ENCODE results near the gene CNTN4.
"Not testable (repeated sequence)": the region's sequence is repeated elsewhere in the genome, so short reads cannot be mapped to it uniquely, and the experiment has no call there.

CNTN4 gene

DNA sequence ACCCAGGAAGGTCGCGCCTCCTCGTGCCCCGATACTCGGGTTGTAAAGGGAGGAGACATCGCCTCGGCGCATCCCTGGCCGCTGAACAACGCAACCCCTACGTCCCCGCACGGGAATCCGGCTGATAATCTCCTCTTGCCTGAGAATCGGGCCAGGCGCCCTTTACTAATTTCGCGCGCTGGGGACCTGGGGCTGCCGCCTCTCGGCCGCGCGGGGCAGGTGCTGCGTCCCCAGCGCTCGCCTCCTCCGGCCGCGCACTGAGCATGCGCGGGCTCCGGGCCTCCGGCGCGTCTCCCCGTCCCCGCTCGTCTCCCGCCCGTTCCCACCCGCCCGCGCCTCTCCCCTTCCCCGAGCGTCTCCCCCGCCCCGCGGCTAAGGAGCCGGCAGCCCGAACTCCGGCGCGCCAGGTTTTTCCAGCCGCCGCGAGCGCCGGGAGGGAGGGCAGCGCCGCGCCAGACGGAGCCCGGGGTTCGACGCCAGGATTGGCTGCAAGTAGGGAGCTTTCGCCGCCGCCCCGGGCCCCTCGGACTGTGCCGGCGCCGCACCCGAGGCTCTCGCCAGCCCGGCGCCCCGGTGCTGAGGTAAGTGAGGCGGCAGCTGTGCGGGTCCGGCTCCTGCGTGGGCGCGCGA is at the start of gene CNTN4:
Gene CNTN4, plus strand, starts transcription at position 469 of the 630 bp plus-strand sequence.
- DNase-seq, result no peak

DNA sequence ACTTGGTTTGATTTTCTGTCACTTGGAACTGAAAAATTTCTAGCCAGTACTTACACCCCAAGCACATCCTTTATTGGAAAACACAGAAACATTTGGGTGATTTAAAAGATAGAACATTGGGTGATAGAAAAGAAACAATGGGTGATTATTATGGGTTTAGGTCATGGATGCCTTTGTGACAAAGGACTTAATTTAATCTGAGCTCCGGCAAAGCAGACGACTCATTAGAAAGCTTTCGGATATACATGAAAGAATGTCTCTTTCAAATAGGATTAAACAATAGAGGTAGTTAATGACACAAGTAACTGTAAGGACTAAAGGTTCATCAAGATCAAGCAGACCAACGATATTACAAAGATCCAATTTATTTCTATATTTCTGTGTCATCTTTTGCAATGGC is 37.3 kb upstream of the CNTN4 start:
- no peak for DNase-seq

- DNase-seq, result no peak
Observed at GRCh38 chr3:2071531-2071930, 27.1 kb upstream of the CNTN4 start.

GRCh38 chr3:2078821-2079220 is 19.8 kb upstream of the CNTN4 start:
- DNase-seq, result no peak

- DNase-seq, result no peak
Observed at GRCh38 chr3:2082871-2083480, 15.7 kb upstream of the CNTN4 start.

GRCh38 chr3:2083558-2083957 is 15.1 kb upstream of the CNTN4 start:
- not testable (repeated sequence) for DNase-seq

DNA sequence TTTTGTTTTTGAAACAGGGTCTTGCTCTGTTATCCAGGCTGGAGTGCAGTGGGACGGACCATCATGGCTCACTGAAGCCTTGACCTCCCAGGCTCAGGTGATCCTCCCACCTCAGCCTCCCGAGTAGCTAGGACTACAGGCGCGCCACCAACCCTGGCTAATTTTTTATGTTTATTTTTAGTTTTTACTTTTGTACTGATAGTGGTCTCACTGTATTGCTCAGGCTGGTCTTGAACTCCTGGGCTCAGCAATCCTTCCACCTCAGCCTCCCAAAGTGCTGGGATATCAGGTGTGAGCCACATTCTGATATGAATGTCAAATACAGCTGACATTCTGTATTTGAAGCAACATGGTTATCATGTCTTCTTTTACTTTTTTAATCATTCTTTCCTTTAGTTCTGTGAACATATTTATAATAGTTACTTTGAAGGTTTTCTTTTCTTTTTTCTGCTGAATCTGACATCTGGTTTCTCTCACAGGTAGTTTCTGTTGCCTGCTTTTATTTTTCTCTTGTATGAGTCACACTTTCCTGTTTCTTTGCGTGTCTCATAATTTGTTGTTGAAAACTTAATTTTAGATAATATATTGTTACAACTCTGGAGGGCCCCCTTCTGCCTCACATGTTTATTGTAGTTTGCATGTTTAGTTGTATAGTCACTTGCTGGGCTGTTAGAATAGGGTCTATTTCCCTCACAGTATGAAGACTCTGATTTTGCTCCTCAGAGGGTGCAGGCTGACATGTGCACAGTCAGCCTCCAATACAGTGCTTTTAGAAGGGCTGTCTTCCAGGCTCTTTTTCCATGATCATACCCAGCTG is 8.4 kb upstream of the CNTN4 start:
- DNase-seq, result no peak

GRCh38 chr3:2092758-2093157 is 5.9 kb upstream of the CNTN4 start:
- no peak for DNase-seq

GRCh38 chr3:2094941-2095340 is 3.7 kb upstream of the CNTN4 start:
- DNase-seq, result no peak

DNA sequence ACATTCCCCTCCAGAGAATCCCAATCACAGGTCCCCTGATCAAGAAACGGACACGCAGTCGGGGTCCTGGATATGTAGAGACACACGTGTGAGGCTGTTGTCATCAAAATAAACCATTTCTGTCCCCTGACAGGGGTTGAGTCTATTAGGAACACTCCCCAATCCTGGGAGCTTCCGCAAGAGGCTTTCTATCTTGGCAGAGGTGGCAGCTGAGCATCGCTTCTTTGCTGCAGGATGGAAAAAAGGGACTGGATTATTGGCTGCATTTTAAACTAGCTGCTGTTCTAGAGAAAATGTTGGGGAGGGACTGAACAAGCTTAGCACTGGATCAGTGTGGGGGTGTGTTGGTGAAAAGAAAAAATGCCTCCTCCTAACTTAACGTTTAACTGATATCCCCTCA is 2.5 kb upstream of the CNTN4 start:
- DNase-seq, result no peak

- DNase-seq, result no peak
Observed at GRCh38 chr3:2097641-2098191, 950 bp upstream of the CNTN4 start.

GRCh38 chr3:2099028-2099671 is 484 bp downstream of the CNTN4 start:
- DNase-seq, result no peak

- DNase-seq, result no peak
Observed at GRCh38 chr3:2099779-2100191, 1.1 kb downstream of the CNTN4 start.

- no peak for DNase-seq
Observed at GRCh38 chr3:2106438-2106837, 7.8 kb downstream of the CNTN4 start.

- DNase-seq, result no peak
Observed at GRCh38 chr3:2110597-2111117, 12.0 kb downstream of the CNTN4 start.

DNA sequence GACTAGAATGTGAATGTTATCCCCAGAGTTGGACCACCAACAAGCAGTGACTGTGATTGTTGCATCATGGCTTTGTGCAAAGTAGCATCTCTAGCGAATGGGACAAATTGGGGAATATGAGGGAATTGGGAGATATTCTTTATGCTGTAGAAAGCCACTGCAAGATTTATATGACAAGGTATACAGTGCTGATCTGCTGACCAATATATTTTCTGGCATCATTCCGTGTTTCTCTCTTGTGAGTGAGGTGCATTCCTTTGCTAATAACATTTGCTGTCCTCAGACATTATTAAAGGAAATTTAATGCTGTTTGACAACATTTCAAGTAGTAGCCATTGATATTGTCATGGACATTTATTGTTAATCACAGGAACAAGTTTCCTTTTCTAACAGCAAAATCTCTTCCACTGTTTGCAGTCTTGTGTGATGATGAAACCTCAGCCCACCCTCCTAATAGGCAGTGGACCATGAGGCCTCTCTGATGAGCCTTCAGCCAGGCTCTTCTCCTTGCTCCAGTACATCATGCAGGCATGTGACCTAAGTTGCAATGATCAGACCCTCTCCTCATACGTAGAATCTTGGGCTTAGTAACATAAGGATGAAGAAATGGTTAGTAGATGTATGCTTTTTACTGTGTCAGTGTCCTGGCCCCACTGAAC is 16.1 kb downstream of the CNTN4 start:
- no peak for DNase-seq

DNA sequence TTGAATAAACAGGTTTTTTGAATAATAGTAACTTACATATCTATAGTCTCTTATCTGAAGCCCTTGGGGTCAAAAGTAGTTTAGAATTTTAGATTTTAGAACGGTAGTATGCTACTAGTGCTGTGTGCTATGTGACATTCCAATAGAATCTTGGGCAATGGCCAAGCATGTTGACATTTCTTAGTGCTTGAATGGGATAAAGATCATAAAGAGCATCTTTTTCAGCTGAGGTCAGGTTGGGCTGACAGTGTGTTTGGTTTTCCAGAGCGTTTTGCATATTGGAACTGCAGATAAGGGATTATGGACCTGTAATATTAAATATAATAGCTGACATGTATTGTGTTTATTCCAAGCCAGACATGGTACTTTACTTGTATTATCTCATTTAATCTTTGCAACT is 32.1 kb downstream of the CNTN4 start:
- DNase-seq, result no peak

DNA sequence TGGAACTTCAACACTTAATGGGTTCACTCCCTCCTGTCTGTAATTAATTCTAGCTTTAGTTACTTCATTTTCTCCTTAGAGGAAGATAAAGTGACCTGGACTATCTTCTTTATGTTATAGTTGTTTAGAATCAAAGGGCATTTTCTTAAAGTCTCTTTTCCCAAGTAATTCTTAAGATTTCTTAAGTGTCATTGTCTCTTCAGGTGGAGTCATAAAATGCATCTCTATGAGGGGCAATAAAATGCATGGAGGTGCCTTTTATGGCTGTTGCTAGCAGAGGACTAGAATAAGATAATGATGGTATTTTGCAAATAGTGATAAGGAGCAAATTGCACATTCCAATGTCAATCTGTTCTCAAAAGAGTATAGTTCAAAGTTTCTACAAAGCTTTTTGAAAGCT is 34.5 kb downstream of the CNTN4 start:
- DNase-seq, result no peak

GRCh38 chr3:2137651-2138050 is 39.0 kb downstream of the CNTN4 start:
- DNase-seq, result no peak

GRCh38 chr3:2141482-2141881 is 42.8 kb downstream of the CNTN4 start:
- DNase-seq, result no peak

- DNase-seq, result no peak
Observed at GRCh38 chr3:2148561-2149340, 50.1 kb downstream of the CNTN4 start.

DNA sequence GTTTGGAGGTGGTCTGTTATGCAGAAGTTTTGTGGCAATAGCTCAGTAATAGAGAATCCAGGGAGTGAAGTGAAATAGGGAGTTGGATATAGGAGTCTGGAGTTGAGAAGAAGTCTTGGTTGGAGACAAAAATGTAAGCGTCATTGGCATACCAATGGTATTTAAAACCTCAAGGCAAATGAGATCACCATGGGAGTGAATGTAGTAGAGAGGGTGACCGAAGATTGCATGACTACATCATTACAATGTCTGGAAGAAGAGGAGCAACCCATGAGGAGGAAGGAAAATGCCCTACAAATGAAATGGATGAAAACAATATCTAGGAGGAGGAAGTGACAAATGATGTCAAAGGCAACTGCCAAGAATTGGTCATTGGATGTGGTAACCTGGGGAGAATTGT is 54.4 kb downstream of the CNTN4 start:
- no peak for DNase-seq

Data from activated CD4-positive, CD25-positive, alpha-beta regulatory T cell (primary cell).